ENCODE results near the gene RAB7A. TPM values are rescaled to one million over a fixed set of nuclear protein-coding genes. Genes with fewer than 3 reads are reported as not detected.

The RAB7A gene
- 96.8 and 166 TPM in 2 replicates for total RNA-seq (ENCODE audit: low replicate concordance)

DNA sequence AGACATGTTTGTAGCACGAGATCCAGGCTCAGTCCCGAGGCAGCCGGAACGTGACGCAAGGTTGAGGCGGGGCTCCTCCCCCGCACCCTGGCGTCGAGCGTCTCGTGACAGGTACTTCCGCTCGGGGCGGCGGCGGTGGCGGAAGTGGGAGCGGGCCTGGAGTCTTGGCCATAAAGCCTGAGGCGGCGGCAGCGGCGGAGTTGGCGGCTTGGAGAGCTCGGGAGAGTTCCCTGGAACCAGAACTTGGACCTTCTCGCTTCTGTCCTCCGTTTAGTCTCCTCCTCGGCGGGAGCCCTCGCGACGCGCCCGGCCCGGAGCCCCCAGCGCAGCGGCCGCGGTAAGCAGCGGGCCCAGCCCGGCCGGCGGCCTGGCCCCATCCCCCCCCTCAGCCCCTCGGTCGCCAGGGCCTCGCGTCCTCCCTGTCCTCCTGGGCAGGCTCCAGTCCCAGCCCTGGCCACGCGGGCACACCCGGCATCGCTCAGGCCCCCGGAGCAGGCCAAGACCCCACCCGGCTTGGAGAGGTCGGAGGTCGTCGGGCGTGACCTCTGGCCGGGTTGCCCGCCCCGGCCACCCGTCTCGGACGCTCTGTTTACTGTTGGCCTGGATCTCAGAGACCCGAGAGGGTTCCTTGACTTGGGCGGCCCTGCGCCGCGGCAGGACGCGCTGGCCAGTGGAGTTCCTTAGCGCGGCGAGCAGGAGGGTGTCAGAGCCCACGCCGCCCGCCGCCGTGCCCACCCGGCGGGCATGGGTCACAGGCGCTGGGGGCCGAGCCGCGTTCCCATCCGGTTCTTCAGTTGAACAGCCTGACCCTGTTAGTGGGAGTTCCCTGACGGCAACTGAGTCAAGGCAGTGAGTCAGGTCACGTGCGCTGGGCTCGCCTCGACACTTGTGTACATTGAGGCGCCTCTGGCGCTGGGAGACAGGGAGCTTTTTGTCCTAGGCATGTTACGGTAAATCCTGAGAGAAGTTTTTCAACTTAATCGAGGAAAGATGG is at the start of gene RAB7A:
Gene RAB7A (plus strand): TSS at position 161 of the 994 bp plus-strand sequence. CDS start 69,185 bp downstream, outside the sequence.
- peak within 1 kb of the TSS; percentile 92 for H3K4me3 ChIP-seq (ENCODE audit: low read depth, low read length)
- TF ChIP-seq CTCF (IDR thresholded peaks at IDR 0.05; ENCODE audit: insufficient read depth, low read length), result no peak
- DNase-seq (ENCODE audit: low read depth), result peak; percentile 98

DNA sequence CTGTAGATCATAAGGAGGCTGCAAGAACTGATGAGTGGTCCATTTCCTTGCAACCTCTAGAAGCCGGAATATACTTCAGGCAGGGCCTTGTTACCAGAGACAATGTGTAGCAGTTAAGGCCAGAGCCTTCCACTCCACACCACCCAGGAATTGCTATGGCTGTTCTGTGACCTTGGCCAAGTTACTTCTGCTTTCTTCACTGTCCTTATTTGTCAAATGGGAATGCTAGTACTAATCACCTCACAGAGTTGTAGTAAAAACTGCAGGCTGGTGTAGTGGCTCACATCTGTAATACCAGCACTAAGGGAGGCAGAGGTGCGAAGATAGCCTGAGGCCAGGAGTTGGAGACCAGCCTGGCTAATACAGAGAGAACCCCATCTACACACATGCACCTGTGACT is 46.6 kb upstream of the RAB7A start:
- no peak for DNase-seq (ENCODE audit: low read depth)
- no peak overlapping the region for H3K4me3 ChIP-seq (ENCODE audit: low read depth, low read length)
- TF ChIP-seq CTCF (IDR thresholded peaks at IDR 0.05; ENCODE audit: insufficient read depth, low read length), result no peak

- peak overlapping the region; percentile 86 for H3K4me3 ChIP-seq (ENCODE audit: low read depth, low read length)
- peak; percentile 98 for TF ChIP-seq CTCF (IDR thresholded peaks at IDR 0.05; ENCODE audit: insufficient read depth, low read length)
- DNase-seq (ENCODE audit: low read depth), result peak; percentile 98
These were observed 45.2 kb upstream of the RAB7A start for GRCh38 chr3:128680603-128681368.

DNA sequence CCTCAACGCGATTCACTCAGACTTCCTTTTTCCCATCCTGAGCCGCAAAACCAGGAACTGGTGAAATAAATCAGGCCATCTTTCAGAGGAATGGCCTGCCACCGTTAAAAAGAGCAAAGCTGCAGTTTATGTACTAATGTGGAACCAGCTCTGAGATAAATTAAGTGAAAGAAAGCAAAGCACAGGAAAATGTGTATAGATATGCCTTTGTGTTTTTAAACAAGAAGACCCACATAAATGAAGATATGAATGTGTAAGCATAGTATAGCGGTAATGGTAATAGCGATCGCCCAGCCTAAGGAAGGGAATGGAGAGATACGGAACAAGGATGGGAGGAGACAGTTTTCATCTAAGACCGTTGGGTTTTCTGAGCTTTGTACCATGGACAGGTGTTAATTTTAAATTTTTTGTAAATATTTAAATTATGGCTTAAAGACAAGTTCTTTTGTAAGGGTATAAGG is 44.6 kb upstream of the RAB7A start:
- no peak for DNase-seq (ENCODE audit: low read depth)
- no peak for TF ChIP-seq CTCF (IDR thresholded peaks at IDR 0.05; ENCODE audit: insufficient read depth, low read length)
- H3K4me3 ChIP-seq (ENCODE audit: low read depth, low read length), result peak overlapping the region; percentile 86

DNA sequence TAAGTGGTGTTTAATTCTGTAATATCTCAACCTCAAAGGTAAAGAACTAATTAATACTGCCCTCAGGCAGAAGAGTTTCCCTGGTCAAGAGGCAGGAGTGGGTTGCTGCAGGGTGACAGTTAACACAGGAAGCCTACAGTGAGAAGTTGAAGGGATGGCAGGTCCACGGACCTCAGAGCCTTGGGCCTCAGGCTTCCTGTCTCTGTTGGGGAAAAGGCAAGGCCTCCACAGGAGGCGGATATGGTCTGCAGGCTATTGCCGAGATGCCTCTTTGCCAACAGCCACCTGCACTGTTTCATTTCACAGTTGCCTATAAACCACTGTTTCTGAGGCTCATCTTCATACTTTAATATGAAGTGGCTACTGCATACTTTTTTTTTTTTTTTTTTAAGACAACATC is 42.0 kb upstream of the RAB7A start:
- H3K4me3 ChIP-seq (ENCODE audit: low read depth, low read length), result no peak overlapping the region
- no peak for DNase-seq (ENCODE audit: low read depth)
- no peak for TF ChIP-seq CTCF (IDR thresholded peaks at IDR 0.05; ENCODE audit: insufficient read depth, low read length)

DNA sequence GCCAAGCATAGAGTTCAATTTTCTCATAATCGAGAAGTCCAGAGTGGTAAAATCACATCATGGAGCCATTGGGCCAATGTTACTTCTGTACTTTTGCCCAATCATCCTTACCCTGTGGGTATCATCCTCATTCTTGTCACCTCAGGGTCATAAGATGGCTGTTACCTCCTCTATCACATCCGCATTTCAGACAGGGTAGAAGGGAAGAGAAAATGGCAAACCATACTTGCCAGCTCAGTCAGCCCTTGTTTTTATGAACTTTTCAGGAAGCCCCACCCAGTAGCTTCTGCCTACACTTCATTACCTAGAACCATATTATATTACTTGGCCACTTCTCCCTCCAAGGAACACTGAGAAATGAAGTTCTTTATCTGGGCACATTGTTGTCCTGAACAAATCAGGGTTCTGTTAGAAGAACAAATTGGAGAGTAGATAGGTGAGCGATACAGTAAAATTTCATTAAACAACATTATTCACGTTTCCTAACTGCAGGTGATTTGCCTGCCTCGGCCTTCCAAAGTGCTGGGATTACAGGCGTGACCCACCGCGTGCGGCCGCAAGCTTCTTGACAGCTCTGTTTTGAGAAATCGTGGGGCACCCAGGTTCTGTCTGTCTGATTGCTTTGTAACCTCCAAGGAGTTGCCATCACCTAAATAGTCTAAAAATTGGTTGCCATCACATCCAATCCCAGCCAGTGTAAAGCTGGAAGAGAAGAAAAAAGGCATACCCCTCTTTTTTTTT is 40.8 kb upstream of the RAB7A start:
- no peak for TF ChIP-seq CTCF (IDR thresholded peaks at IDR 0.05; ENCODE audit: insufficient read depth, low read length)
- DNase-seq (ENCODE audit: low read depth), result no peak
- H3K4me3 ChIP-seq (ENCODE audit: low read depth, low read length), result no peak overlapping the region

Data from fibroblast of the aortic adventitia (primary cell).